GM12892 (cell line): ENCODE data around the gene CNIH3.

ENCODE experiments used
- POLR2A ChIP-seq: IDR thresholded peaks from 2 replicates; pipeline ENCODE4 v1.6.1; 2011; ENCODE audit warnings: low read depth, low read length, control low read depth
- POLR2AphosphoS5 ChIP-seq: IDR thresholded peaks from 2 replicates; pipeline ENCODE4 v1.6.1; 2011; ENCODE audit warnings: low read depth, low read length, control low read depth

- TF ChIP-seq POLR2AphosphoS5 (no peak), POLR2A (no peak)
These were observed 31.3 kb downstream of the CNIH3 start for GRCh38 chr1:224647449-224647848.
